ENCODE data around the gene FANCD2OS.

FANCD2OS gene, protein sequence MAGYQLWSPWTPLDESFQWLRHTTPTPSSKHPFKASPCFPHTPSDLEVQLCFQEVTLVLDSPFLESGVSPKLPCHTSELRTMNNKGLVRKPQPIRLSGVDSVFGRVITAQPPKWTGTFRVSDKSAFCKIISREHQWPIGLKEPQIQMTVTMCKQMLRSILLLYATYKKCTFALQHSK

DNA sequence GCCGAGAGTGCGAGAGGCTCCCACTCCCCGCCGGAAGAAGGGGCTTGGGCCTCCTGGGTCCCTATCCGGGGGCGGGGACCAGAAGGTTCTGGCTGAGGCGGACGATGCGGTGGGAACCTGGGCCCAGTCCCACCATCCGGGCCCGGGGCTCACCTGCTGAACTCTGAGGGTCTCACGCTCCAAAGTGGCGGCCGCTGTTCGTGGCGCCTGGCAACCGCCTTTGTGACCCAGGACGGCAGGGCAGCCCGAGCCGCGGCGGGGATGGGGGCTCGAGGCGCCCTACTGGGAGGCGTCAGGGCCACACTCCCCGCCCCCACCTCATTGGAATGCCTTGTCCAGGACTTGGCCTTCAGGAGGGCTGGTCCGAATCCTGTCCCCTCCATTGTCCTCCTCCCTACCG, at the start of gene FANCD2OS:
Gene FANCD2OS, minus strand, starts transcription at position 165 of the 400 bp plus-strand sequence. CDS start 3,481 bp downstream, outside the sequence.
- H3K9me3 ChIP-seq (ENCODE audit: control insufficient read depth in 1 of 2, low read length in 2 of 2) = no peaks in the 10 kb centered on the region
- H3K27me3 ChIP-seq (ENCODE audit: control insufficient read depth in 1 of 2, insufficient read depth in 2 of 2, low read length in 2 of 2) = no peaks in the 10 kb centered on the region
- no peak within 1 kb of the TSS for H3K9ac ChIP-seq (ENCODE audit: low read depth in 1 of 2, low read length in 2 of 2)
- no peak within 1 kb of the TSS for H3K4me3 ChIP-seq (ENCODE audit: low read depth in 1 of 2, low read length in 2 of 2)
- H3K4me1 ChIP-seq (ENCODE audit: control insufficient read depth in 1 of 2, insufficient read depth in 2 of 2, low read length in 2 of 2) = no peaks in the 10 kb centered on the region
- H3K27ac ChIP-seq (ENCODE audit: low read depth, low read length) = no peak within 1 kb of the TSS
- H3K36me3 ChIP-seq (ENCODE audit: control insufficient read depth in 1 of 2, insufficient read depth in 2 of 2, low read length in 2 of 2) = no peaks in the 10 kb centered on the region

DNA sequence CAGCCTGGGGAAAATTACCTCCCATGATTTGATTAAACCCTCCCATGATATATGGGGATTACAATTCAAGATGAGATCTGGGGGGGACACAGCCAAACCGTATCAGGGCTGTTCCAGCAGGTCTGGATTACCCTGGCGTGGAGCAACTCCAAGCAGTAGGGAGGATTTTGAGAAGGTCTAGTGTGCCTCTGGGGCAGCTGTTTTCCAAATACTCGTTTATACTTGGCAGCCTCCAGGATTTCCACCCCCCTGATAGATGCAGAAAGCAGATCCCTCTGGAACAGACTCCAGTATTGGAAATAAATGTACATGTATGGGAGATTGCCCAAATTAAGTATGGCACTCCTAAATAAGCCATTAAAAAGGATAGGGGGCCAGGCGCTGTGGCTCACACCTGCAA, 49.0 kb upstream of the FANCD2OS start:
- Histone ChIP-seq H3K9ac (ENCODE audit: low read depth in 1 of 2, low read length in 2 of 2) (no peak overlapping the region), H3K27me3 (ENCODE audit: control insufficient read depth in 1 of 2, insufficient read depth in 2 of 2, low read length in 2 of 2) (no peaks in the 10 kb centered on the region), H3K4me1 (ENCODE audit: control insufficient read depth in 1 of 2, insufficient read depth in 2 of 2, low read length in 2 of 2) (no peaks in the 10 kb centered on the region), H3K9me3 (ENCODE audit: control insufficient read depth in 1 of 2, low read length in 2 of 2) (no peaks in the 10 kb centered on the region), H3K4me3 (ENCODE audit: low read depth in 1 of 2, low read length in 2 of 2) (no peak overlapping the region), H3K27ac (ENCODE audit: low read depth, low read length) (no peak overlapping the region), H3K36me3 (ENCODE audit: control insufficient read depth in 1 of 2, insufficient read depth in 2 of 2, low read length in 2 of 2) (peaks cover 0 to 7% of the 10 kb centered on the region in 2 donors)

DNA sequence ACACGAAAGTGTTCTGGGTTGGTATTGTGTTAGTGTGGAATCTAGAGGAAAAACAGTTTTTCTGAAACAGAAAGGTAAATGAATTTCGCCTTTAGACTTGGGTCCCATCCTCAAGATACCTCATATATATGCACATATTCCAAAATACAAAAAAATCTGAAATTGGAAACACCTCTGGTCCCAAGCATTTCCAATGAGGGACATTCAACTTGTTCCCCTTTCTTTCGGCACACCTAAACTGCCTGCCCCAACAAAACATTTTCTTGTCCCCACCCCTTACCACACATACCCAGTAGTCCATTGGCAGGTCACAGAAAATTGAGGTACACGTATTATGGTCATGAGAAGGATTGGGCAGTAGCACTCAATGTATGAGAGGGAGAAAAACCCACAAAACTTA, 47.6 kb upstream of the FANCD2OS start:
- H3K27ac ChIP-seq (ENCODE audit: low read depth, low read length) = no peak overlapping the region
- H3K9ac ChIP-seq (ENCODE audit: low read depth in 1 of 2, low read length in 2 of 2) = no peak overlapping the region
- no peaks in the 10 kb centered on the region for H3K27me3 ChIP-seq (ENCODE audit: control insufficient read depth in 1 of 2, insufficient read depth in 2 of 2, low read length in 2 of 2)
- H3K4me3 ChIP-seq (ENCODE audit: low read depth in 1 of 2, low read length in 2 of 2) = no peak overlapping the region
- peaks cover 5 to 19% of the 10 kb centered on the region in 2 donors for H3K36me3 ChIP-seq (ENCODE audit: control insufficient read depth in 1 of 2, insufficient read depth in 2 of 2, low read length in 2 of 2)
- no peaks in the 10 kb centered on the region for H3K4me1 ChIP-seq (ENCODE audit: control insufficient read depth in 1 of 2, insufficient read depth in 2 of 2, low read length in 2 of 2)
- H3K9me3 ChIP-seq (ENCODE audit: control insufficient read depth in 1 of 2, low read length in 2 of 2) = no peaks in the 10 kb centered on the region

DNA sequence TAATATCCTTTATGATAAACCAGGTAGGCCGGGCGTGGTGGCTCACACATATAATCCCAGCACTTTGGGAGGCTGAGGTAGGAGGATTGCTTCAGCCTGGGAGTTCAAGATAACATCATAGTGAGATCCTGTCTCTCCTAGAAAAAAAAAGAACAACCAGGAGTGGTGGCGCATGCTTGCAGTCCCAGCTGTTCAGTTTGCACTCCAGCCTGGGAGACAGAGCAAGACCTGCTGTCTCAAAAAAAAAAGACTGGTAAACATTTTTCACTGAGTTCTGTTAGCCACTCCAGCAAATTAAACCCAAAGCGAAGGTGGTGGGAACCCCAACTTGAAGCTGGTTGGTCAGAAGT, 47.0 kb upstream of the FANCD2OS start:
- no peak overlapping the region for H3K4me3 ChIP-seq (ENCODE audit: low read depth in 1 of 2, low read length in 2 of 2)
- peaks cover 10 to 25% of the 10 kb centered on the region in 2 donors for H3K36me3 ChIP-seq (ENCODE audit: control insufficient read depth in 1 of 2, insufficient read depth in 2 of 2, low read length in 2 of 2)
- no peaks in the 10 kb centered on the region for H3K9me3 ChIP-seq (ENCODE audit: control insufficient read depth in 1 of 2, low read length in 2 of 2)
- H3K4me1 ChIP-seq (ENCODE audit: control insufficient read depth in 1 of 2, insufficient read depth in 2 of 2, low read length in 2 of 2) = no peaks in the 10 kb centered on the region
- no peaks in the 10 kb centered on the region for H3K27me3 ChIP-seq (ENCODE audit: control insufficient read depth in 1 of 2, insufficient read depth in 2 of 2, low read length in 2 of 2)
- H3K9ac ChIP-seq (ENCODE audit: low read depth in 1 of 2, low read length in 2 of 2) = no peak overlapping the region
- no peak overlapping the region for H3K27ac ChIP-seq (ENCODE audit: low read depth, low read length)

DNA sequence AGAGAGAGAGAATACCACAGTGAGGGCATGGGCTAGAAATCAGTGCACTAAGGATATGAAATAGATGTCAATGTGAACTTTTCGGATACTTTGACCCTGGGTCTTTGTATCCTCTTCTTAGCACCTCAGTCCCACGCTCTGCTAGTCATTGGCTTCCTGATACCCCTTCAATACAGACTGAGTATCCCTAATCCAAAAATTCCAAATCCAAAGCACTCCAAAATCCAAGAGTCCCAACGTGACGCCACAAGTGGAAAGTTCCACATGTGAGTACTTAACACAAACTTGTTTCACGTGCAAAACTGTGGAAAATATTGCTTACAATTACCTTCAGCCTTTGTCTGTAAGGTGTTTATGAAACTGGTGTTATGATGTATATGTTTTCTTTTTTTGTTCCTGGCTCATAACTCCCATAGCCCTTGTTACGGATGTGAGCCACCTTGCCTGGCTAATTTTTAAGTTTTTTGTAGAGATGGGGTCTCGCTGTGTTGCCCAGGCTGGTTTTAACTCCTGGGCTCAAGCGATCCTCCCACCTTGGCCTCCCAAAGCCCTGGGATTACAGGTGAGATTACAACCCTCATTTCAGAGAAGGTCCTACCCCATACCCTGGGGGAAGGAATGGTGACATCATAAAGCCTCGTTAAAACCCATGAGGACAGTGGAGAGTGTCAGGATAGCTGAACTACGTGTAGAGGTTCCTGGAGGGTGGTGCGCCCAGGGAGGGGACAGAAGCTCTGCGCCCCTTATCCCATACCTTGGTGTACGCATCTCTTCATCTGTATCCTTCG, 46.5 kb upstream of the FANCD2OS start:
- no peak overlapping the region for H3K4me3 ChIP-seq (ENCODE audit: low read depth in 1 of 2, low read length in 2 of 2)
- H3K36me3 ChIP-seq (ENCODE audit: control insufficient read depth in 1 of 2, insufficient read depth in 2 of 2, low read length in 2 of 2) = peaks cover 16 to 30% of the 10 kb centered on the region in 2 donors
- H3K9me3 ChIP-seq (ENCODE audit: control insufficient read depth in 1 of 2, low read length in 2 of 2) = no peaks in the 10 kb centered on the region
- no peaks in the 10 kb centered on the region for H3K4me1 ChIP-seq (ENCODE audit: control insufficient read depth in 1 of 2, insufficient read depth in 2 of 2, low read length in 2 of 2)
- no peak overlapping the region for H3K9ac ChIP-seq (ENCODE audit: low read depth in 1 of 2, low read length in 2 of 2)
- H3K27ac ChIP-seq (ENCODE audit: low read depth, low read length) = no peak overlapping the region
- no peaks in the 10 kb centered on the region for H3K27me3 ChIP-seq (ENCODE audit: control insufficient read depth in 1 of 2, insufficient read depth in 2 of 2, low read length in 2 of 2)

DNA sequence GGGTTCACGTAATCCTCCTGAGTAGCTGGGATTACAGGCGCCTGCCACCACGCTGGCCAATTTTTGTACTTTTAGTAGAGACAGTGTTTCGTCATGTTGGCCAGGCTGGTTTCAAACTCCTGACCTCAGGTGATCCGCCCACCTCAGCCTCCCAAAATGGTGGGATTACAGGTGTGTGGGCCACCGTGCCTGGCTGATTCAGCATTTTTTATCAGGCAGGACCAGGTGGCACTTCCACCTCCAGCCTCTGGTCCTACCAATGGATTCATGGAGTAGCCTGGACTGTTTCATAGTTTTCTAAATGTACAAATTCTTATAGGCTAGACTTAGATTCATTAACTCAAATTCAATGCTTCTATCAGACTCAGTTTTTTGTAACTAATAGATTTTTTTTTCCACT, 42.9 kb upstream of the FANCD2OS start:
- H3K9ac ChIP-seq (ENCODE audit: low read depth in 1 of 2, low read length in 2 of 2) = no peak overlapping the region
- H3K9me3 ChIP-seq (ENCODE audit: control insufficient read depth in 1 of 2, low read length in 2 of 2) = no peaks in the 10 kb centered on the region
- H3K36me3 ChIP-seq (ENCODE audit: control insufficient read depth in 1 of 2, insufficient read depth in 2 of 2, low read length in 2 of 2) = peaks cover 23 to 50% of the 10 kb centered on the region in 2 donors
- no peak overlapping the region for H3K27ac ChIP-seq (ENCODE audit: low read depth, low read length)
- H3K4me3 ChIP-seq (ENCODE audit: low read depth in 1 of 2, low read length in 2 of 2) = no peak overlapping the region
- no peaks in the 10 kb centered on the region for H3K27me3 ChIP-seq (ENCODE audit: control insufficient read depth in 1 of 2, insufficient read depth in 2 of 2, low read length in 2 of 2)
- no peaks in the 10 kb centered on the region for H3K4me1 ChIP-seq (ENCODE audit: control insufficient read depth in 1 of 2, insufficient read depth in 2 of 2, low read length in 2 of 2)

DNA sequence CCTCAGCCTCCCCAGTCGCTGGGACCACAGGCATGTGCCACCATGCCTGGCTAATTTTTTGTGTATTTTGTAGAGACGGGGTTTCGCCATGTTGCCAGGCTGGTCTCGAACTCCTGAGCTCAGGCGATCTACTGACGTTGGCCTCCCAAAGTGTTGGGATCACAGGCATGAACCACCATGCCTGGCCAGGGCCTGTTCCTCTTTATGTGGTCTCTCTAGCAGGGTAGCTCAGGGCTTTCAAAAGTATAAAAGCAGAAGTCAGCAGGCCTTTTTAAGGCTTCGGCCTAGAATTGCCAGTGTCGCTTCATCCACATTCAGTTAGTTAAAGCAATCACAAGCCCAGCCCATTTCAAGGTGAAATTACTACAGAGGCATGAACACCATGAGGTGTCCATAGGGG, 41.2 kb upstream of the FANCD2OS start:
- no peak overlapping the region for H3K27ac ChIP-seq (ENCODE audit: low read depth, low read length)
- no peaks in the 10 kb centered on the region for H3K9me3 ChIP-seq (ENCODE audit: control insufficient read depth in 1 of 2, low read length in 2 of 2)
- H3K27me3 ChIP-seq (ENCODE audit: control insufficient read depth in 1 of 2, insufficient read depth in 2 of 2, low read length in 2 of 2) = no peaks in the 10 kb centered on the region
- no peak overlapping the region for H3K4me3 ChIP-seq (ENCODE audit: low read depth in 1 of 2, low read length in 2 of 2)
- peaks cover 0 to under 1% of the 10 kb centered on the region in 2 donors for H3K4me1 ChIP-seq (ENCODE audit: control insufficient read depth in 1 of 2, insufficient read depth in 2 of 2, low read length in 2 of 2)
- H3K9ac ChIP-seq (ENCODE audit: low read depth in 1 of 2, low read length in 2 of 2) = no peak overlapping the region
- H3K36me3 ChIP-seq (ENCODE audit: control insufficient read depth in 1 of 2, insufficient read depth in 2 of 2, low read length in 2 of 2) = peaks cover 23 to 50% of the 10 kb centered on the region in 2 donors

DNA sequence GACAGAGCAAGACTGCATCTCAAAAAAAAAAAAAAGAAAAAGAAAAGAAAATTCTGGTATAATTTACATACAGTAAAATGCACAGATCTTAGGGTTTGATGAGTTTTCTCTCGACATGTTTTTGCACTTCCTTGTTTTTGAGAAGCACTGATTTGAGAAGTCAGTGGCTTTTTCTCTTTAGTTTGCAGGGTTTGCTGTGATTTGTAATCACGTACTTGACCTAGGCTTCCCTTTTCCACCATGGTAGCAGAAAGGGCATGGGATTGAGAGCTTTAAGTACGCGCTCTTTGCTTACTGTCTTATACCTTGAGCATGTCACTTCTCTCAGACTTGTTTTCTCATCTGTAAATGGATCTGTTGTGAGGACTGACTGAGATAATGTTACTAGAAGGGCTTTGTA, 37.6 kb upstream of the FANCD2OS start:
- H3K9me3 ChIP-seq (ENCODE audit: control insufficient read depth in 1 of 2, low read length in 2 of 2) = no peaks in the 10 kb centered on the region
- H3K27ac ChIP-seq (ENCODE audit: low read depth, low read length) = no peak overlapping the region
- no peaks in the 10 kb centered on the region for H3K27me3 ChIP-seq (ENCODE audit: control insufficient read depth in 1 of 2, insufficient read depth in 2 of 2, low read length in 2 of 2)
- H3K4me1 ChIP-seq (ENCODE audit: control insufficient read depth in 1 of 2, insufficient read depth in 2 of 2, low read length in 2 of 2) = peaks cover 12 to 21% of the 10 kb centered on the region in 2 donors
- H3K36me3 ChIP-seq (ENCODE audit: control insufficient read depth in 1 of 2, insufficient read depth in 2 of 2, low read length in 2 of 2) = peaks cover 18 to 31% of the 10 kb centered on the region in 2 donors
- no peak overlapping the region for H3K4me3 ChIP-seq (ENCODE audit: low read depth in 1 of 2, low read length in 2 of 2)
- H3K9ac ChIP-seq (ENCODE audit: low read depth in 1 of 2, low read length in 2 of 2) = no peak overlapping the region

DNA sequence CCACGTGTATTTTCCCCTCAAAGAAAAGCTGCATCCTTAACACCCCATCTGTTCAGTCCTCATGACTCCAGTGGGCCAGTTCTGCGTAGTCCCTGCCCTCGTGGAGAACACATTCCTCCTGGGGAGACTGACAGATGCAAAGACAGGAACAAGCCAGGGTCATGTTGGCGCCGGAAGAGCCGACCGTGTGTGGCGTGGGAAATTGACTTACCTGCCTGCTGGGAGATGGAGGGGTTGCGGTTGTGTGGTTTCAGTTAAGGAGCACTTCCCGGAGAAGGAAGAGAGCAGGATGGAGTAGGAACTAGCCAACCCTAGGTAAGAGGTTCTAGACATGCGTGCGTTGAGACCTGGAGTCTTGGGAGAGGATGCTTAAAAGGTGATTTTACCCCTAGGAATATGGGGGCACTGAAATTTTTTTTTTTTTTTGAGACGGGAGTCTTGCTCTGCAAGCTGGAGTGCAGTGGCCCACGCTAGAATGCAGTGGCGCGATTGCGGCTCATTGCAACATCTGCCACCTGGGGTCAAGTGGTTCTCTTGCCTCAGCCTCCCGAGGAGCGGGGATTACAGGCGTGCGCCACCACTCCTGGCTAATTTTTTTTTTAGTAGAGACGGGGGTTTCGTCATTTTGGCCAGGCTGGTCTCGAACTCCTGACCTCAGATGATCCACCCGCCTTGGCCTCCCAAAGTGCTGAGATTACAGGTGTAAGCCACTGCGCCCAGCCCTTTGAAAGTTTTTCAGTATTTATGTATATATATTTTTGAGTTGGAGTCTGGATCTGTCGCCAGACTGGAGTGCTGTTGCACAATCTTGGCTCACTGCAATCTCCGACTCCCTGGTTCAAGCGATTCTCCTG, 34.9 kb upstream of the FANCD2OS start:
- no peaks in the 10 kb centered on the region for H3K27me3 ChIP-seq (ENCODE audit: control insufficient read depth in 1 of 2, insufficient read depth in 2 of 2, low read length in 2 of 2)
- H3K9ac ChIP-seq (ENCODE audit: low read depth in 1 of 2, low read length in 2 of 2) = peak overlapping the region; percentile 13 to 68
- H3K4me1 ChIP-seq (ENCODE audit: control insufficient read depth in 1 of 2, insufficient read depth in 2 of 2, low read length in 2 of 2) = peaks cover 12 to 21% of the 10 kb centered on the region in 2 donors
- peaks cover 4 to 11% of the 10 kb centered on the region in 2 donors for H3K36me3 ChIP-seq (ENCODE audit: control insufficient read depth in 1 of 2, insufficient read depth in 2 of 2, low read length in 2 of 2)
- H3K4me3 ChIP-seq (ENCODE audit: low read depth in 1 of 2, low read length in 2 of 2) = peak overlapping the region; percentile 77 to 92
- no peaks in the 10 kb centered on the region for H3K9me3 ChIP-seq (ENCODE audit: control insufficient read depth in 1 of 2, low read length in 2 of 2)
- no peak overlapping the region for H3K27ac ChIP-seq (ENCODE audit: low read depth, low read length)
